Fibroblast of mammary gland (primary cell): ENCODE measurements around the gene PTPRJ.

Experiments used
- DNase-seq: peaks from one replicate; pipeline ENCODE4 v3.0.0-alpha.2; 2010; ENCODE audit warnings: low read depth
- H3K4me3 ChIP-seq: 2 replicates; pipeline ENCODE4 v1.5.1; 2011; ENCODE audit warnings: low read depth, mild to moderate bottlenecking, low read length, moderate library complexity; ENCODE audit not compliant: control insufficient read depth
- CTCF ChIP-seq: conservative IDR thresholded peaks from 2 replicates; pipeline ENCODE4 v1.5.1; 2011; ENCODE audit warnings: low read depth, low read length, inconsistent platforms; ENCODE audit not compliant: control insufficient read depth, insufficient read depth

Gene PTPRJ

GRCh38 chr11:47987781-47988180 is 7.4 kb downstream of the PTPRJ start:
- TF ChIP-seq CTCF, result no peak
- H3K4me3 ChIP-seq, result no peak overlapping the region
- DNase-seq, result no peak

GRCh38 chr11:47989779-47990178 is 9.4 kb downstream of the PTPRJ start:
- no peak for TF ChIP-seq CTCF
- DNase-seq, result no peak
- no peak overlapping the region for H3K4me3 ChIP-seq

- TF ChIP-seq CTCF, result no peak
- H3K4me3 ChIP-seq, result no peak overlapping the region
- DNase-seq, result no peak
These were observed 11.0 kb downstream of the PTPRJ start for GRCh38 chr11:47991266-47991830.

- no peak for TF ChIP-seq CTCF
- H3K4me3 ChIP-seq, result no peak overlapping the region
- no peak for DNase-seq
These were observed 11.5 kb downstream of the PTPRJ start for GRCh38 chr11:47991894-47992293.

- TF ChIP-seq CTCF, result no peak
- peak; percentile 94 for DNase-seq
- no peak overlapping the region for H3K4me3 ChIP-seq
These were observed 12.8 kb downstream of the PTPRJ start for GRCh38 chr11:47992959-47993820.

- no peak for DNase-seq
- no peak overlapping the region for H3K4me3 ChIP-seq
These were observed 14.1 kb downstream of the PTPRJ start for GRCh38 chr11:47994417-47994816.

More at GRCh38 chr11:47994417-47994816, 14.1 kb downstream of the PTPRJ start:
- TF ChIP-seq CTCF, result no peak
